ENCODE measurements around the gene AGTPBP1. TPM values are rescaled to one million over a fixed set of nuclear protein-coding genes. Genes with fewer than 3 reads are reported as not detected.
A peak's percentile ranks its signal among the peaks of the same experiment; 100 is the strongest.

Gene AGTPBP1
- total and polyA plus RNA-seq, 11 donors, result 7.1 to 72.4 (median 47.1) TPM

DNA sequence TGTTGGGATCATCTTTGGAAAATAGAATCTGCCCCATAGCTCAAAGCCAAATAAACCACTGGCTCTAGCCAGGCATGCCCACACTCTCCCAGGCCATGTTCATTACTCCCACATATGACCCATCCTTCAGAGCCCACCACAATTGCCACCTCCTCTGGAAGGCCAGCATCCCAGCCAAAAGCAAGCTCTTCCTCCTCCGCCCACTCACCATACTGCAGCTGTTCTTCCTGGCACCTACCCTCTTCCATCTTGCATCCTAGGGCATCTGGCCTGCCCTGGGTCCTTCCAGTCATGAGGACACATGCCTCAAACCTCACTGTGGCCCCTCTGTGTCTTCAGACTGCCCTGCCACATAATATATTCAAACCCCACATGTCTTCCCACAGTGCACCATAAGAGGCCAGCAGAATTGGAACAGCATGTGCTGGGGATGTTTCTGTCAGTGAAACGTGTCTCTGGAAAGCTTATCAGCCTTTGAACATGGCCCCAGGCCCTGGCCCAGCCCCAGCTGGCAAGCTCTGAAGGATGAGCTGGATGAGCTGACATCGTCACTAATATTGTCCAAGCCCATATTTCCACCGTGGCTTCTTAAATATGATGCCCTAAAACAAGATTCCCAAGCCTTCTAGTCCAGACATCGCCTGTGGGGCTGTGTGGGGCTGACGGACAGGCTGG is 230.8 kb downstream of the AGTPBP1 start:
- H3K4me3 ChIP-seq, result no peak overlapping the region
- DNase-seq (no peak), ATAC-seq (peak in 3 of 4 donors; percentile 38 to 53 (median 48))
- no peaks in the 10 kb centered on the region for H3K36me3 ChIP-seq
- H3K27ac ChIP-seq, result no peak overlapping the region
- 60 to 69% (median 64%) methylated on average over 6 of the region's 6 CpGs for WGBS, 4 donors
- intact Hi-C loops (cut with DNase I), result no loop called here
- TF ChIP-seq POLR2A (IDR thresholded peaks at IDR 0.05), result no peak
- TF ChIP-seq, protein P1, sequence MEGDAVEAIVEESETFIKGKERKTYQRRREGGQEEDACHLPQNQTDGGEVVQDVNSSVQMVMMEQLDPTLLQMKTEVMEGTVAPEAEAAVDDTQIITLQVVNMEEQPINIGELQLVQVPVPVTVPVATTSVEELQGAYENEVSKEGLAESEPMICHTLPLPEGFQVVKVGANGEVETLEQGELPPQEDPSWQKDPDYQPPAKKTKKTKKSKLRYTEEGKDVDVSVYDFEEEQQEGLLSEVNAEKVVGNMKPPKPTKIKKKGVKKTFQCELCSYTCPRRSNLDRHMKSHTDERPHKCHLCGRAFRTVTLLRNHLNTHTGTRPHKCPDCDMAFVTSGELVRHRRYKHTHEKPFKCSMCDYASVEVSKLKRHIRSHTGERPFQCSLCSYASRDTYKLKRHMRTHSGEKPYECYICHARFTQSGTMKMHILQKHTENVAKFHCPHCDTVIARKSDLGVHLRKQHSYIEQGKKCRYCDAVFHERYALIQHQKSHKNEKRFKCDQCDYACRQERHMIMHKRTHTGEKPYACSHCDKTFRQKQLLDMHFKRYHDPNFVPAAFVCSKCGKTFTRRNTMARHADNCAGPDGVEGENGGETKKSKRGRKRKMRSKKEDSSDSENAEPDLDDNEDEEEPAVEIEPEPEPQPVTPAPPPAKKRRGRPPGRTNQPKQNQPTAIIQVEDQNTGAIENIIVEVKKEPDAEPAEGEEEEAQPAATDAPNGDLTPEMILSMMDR (IDR thresholded peaks at IDR 0.05), result no peak
- no peaks in the 10 kb centered on the region for H3K4me1 ChIP-seq
- no peaks in the 10 kb centered on the region for H3K9me3 ChIP-seq
- H3K27me3 ChIP-seq, result no peaks in the 10 kb centered on the region

DNA sequence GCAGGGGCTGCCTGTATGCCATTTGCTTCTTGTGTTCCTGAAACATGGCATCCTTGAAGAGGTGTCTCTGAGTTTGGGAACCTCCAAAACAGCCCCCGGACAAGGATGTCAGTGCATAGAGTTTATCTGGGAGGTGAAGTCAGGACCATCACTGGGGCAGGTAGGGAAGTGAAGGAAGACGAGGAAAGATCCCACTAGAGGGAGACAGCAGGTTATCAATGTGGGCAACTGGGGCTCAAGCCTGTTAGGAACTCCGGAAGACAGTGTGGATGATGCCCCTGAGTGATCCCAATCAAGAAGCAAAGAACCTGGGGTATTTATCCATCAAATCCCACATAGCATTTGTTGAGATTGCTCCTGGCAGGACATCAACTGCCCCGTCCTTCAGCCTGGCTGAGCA is 233.1 kb downstream of the AGTPBP1 start:
- 72 to 77% (median 76%) methylated on average over 4 of the region's 4 CpGs for WGBS, 4 donors

DNA sequence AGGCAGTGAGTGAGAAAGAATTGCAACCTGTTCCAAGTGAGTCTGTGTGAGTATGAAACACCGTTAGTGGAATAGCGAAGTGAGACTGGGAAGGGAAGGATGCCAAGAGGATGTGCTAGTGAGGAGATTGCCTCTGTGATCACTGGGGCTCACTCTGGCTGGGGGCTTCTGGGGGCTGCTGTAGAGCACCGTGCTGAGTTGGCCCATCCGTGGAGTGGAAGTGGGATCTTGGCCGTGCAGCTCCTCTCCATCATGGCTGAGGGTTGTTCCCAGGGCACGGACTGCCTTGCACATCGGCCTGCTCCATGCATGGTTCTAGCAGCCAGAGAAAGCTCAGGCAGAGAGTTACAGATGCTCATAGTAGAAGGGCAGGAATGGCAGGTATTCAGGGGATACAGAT is 236.1 kb downstream of the AGTPBP1 start:
- H3K4me3 ChIP-seq, result no peak overlapping the region
- H3K27ac ChIP-seq, result no peak overlapping the region
- DNase-seq (no peak), ATAC-seq (no peak)
- no peaks in the 10 kb centered on the region for H3K36me3 ChIP-seq
- H3K9me3 ChIP-seq, result no peaks in the 10 kb centered on the region
- intact Hi-C loops (cut with DNase I), result loop anchor here in 2 of 10 donors (5.0 to 10.0 kb wide), 2 partner anchors 99 to 107 kb away; no protein-coding TSS in a partner anchor
- 81 to 84% (median 82%) methylated on average over 7 of the region's 7 CpGs for WGBS, 4 donors
- TF ChIP-seq, protein P1 (IDR thresholded peaks at IDR 0.05), result no peak
- TF ChIP-seq POLR2A (IDR thresholded peaks at IDR 0.05), result no peak
- no peaks in the 10 kb centered on the region for H3K27me3 ChIP-seq
- no peaks in the 10 kb centered on the region for H3K4me1 ChIP-seq

More for the DNA sequence above, 233.1 kb downstream of the AGTPBP1 start:
- Histone ChIP-seq H3K4me1 (no peaks in the 10 kb centered on the region), H3K27me3 (no peaks in the 10 kb centered on the region), H3K9me3 (no peaks in the 10 kb centered on the region), H3K4me3 (no peak overlapping the region), H3K36me3 (no peaks in the 10 kb centered on the region), H3K27ac (no peak overlapping the region)
- intact Hi-C loops (cut with DNase I), result loop anchor here in 3 of 10 donors (1.0 to 10.0 kb wide), 3 partner anchors 96 to 104 kb away; no protein-coding TSS in a partner anchor
- DNase-seq (no peak), ATAC-seq (no peak)
- no peak for TF ChIP-seq POLR2A (IDR thresholded peaks at IDR 0.05)
- TF ChIP-seq, protein P1 (IDR thresholded peaks at IDR 0.05), result peak in 3 of 12 donors; percentile 7 to 24 (median 11)

DNA sequence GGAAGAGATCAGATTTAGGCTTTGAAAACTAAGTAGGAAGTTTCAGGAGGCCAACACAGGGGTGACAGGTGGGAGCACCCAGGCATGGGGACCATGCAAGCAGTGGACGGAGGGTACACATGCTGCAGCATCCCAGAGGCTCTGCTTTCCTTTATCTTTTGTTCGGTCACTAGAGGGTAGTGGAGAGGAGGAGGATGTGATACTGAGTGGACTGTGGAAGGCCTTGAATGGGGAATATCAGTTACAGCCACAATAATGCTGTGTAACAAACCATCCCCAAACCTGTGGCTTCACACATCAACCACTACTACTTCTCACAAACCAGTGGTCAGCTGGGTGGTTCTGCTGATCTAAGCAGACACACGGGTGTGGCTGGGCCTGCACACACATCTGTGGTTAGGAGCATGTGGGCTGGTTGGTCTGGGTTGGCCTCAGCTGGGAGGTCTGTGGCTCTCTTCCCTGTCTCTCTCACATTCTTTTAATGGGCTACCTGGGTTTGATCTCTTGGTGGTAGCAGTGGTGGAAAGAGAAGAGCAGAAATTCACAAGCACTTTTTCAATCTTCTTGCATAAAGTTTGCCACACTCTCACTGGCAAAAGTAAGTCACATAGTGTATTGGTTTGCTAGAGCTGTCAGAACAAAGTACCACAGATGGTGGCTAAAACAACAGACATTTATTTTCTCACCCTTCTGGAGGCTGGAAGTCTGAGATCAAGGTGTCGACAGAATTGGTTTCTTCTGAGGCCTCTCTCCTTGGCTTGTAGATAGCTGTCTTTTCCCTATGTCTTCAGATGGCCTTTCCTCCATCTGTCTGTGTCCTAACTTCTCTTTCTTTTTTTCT is 238.7 kb downstream of the AGTPBP1 start:
- Histone ChIP-seq H3K36me3 (no peaks in the 10 kb centered on the region), H3K27ac (no peak overlapping the region), H3K9me3 (peaks cover 0 to 17% (median 3%) of the 10 kb centered on the region in 12 donors), H3K27me3 (no peaks in the 10 kb centered on the region), H3K4me1 (no peaks in the 10 kb centered on the region), H3K4me3 (no peak overlapping the region)
- intact Hi-C loops (cut with DNase I), result loop anchor here in 1 of 10 donors (10.0 kb wide), 1 partner anchor 102 kb away; no protein-coding TSS in a partner anchor
- 78 to 89% (median 87%) methylated on average over 4 of the region's 4 CpGs for WGBS, 4 donors
- ATAC-seq (no peak), DNase-seq (no peak)
- TF ChIP-seq, protein P1 (IDR thresholded peaks at IDR 0.05), result no peak
- no peak for TF ChIP-seq POLR2A (IDR thresholded peaks at IDR 0.05)
